ES-I3 (cell line): ENCODE measurements around the gene RRM1.

ENCODE experiments used
- H3K36me3 ChIP-seq: 2 replicates; pipeline ENCODE4 v1.6.1; 2013; ENCODE audit warnings: mild to moderate bottlenecking, low read length, control low read depth, moderate library complexity; ENCODE audit not compliant: insufficient read depth
- H3K4me1 ChIP-seq: 2 replicates; pipeline ENCODE4 v1.6.1; 2013; ENCODE audit warnings: mild to moderate bottlenecking, control low read depth, low read length; ENCODE audit not compliant: insufficient read depth
- H3K9ac ChIP-seq: 2 replicates; pipeline ENCODE4 v1.6.1; 2013; ENCODE audit warnings: low read depth, mild to moderate bottlenecking, low read length, moderate library complexity
- H3K9me3 ChIP-seq: 2 replicates; pipeline ENCODE4 v1.6.1; 2013; ENCODE audit warnings: mild to moderate bottlenecking, low read length, moderate library complexity; ENCODE audit not compliant: control insufficient read depth, insufficient read depth

Gene RRM1

GRCh38 chr11:4065601-4066377, 28.8 kb upstream of the RRM1 start:
- Histone ChIP-seq H3K36me3 (no peaks in the 10 kb centered on the region), H3K9ac (no peak overlapping the region), H3K4me1 (no peaks in the 10 kb centered on the region), H3K9me3 (no peaks in the 10 kb centered on the region)

- no peaks in the 10 kb centered on the region for H3K4me1 ChIP-seq
- H3K9me3 ChIP-seq, result no peaks in the 10 kb centered on the region
- H3K9ac ChIP-seq, result no peak overlapping the region
These were observed 27.7 kb upstream of the RRM1 start for GRCh38 chr11:4066910-4067309.

GRCh38 chr11:4068962-4069361, 25.6 kb upstream of the RRM1 start:
- Histone ChIP-seq H3K4me1 (no peaks in the 10 kb centered on the region), H3K9ac (no peak overlapping the region), H3K9me3 (no peaks in the 10 kb centered on the region), H3K36me3 (no peaks in the 10 kb centered on the region)

More at GRCh38 chr11:4066910-4067309, 27.7 kb upstream of the RRM1 start:
- H3K36me3 ChIP-seq, result no peaks in the 10 kb centered on the region

DNA sequence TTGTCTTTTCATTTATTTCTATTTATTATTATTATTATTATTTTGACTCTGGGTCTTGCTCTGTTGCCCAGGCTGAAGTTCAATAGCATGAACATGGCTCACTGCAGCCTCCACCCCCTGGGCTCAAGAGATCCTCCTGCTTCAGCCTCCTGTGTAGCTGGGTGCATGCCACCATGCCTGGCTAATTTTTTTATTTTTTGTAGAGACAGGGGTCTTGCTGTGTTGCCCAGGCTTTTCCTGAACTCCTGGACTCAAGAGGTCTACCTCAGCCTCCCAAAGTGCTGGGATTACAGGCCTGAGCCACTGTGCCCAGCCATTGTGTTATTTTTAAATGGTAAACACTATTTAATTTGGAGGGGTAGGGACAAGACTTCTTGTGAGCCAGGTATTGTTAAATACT, 23.3 kb upstream of the RRM1 start:
- Histone ChIP-seq H3K9ac (no peak overlapping the region), H3K36me3 (no peaks in the 10 kb centered on the region), H3K4me1 (no peaks in the 10 kb centered on the region), H3K9me3 (no peaks in the 10 kb centered on the region)

DNA sequence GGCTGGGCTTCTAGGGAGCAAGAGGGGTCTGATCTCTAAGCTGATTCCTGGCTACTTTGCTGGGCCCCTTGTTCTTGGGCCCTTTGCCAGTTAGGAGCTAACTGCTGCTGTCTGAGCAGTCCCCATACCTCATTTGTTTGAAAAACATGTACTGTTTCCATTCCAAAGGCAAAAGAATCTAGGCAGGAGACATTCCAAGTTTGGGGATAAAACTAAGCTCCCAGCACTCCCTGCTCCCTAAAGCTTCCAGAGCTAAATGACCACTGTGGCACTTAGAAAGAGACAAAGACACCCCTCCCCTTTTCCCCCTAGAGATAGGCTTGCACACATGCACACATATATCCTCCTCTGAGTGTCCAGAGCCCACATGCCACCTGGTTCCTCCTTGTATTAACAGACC, 22.7 kb upstream of the RRM1 start:
- Histone ChIP-seq H3K9me3 (no peaks in the 10 kb centered on the region), H3K36me3 (no peaks in the 10 kb centered on the region), H3K4me1 (no peaks in the 10 kb centered on the region), H3K9ac (no peak overlapping the region)

DNA sequence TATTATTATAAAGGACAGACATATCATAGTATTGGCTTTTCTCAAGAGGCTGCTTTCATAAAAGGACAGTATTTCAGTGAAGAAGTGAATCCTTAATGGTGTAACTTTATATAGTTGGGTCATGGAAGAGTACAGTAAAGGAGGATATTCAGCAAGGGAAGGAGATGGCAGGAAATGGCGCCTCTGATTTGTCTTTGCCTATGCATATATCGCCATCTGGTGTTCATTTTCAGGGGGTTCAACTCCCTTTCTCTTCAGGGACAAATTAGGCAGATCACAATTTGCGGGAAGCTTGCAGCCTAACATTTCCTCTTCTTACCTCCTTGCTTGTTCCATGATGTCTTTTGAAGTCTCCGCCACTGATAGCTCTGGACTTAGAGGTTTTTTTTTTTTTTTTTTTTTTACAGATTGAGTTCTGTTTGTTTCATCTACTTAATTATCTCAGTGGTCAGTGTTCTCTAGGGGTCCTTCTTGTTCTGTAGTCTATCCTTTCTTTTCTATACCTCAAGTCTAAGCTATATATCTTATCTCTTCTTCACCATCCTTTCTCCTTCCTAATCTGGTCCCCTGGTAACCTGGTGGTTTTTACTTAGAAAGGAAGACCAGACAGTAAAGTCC, 21.8 kb upstream of the RRM1 start:
- Histone ChIP-seq H3K9ac (no peak overlapping the region), H3K4me1 (no peaks in the 10 kb centered on the region), H3K36me3 (no peaks in the 10 kb centered on the region), H3K9me3 (no peaks in the 10 kb centered on the region)

GRCh38 chr11:4074266-4074665, 20.3 kb upstream of the RRM1 start:
- no peaks in the 10 kb centered on the region for H3K36me3 ChIP-seq
- no peaks in the 10 kb centered on the region for H3K9me3 ChIP-seq
- H3K9ac ChIP-seq, result no peak overlapping the region
- no peaks in the 10 kb centered on the region for H3K4me1 ChIP-seq

DNA sequence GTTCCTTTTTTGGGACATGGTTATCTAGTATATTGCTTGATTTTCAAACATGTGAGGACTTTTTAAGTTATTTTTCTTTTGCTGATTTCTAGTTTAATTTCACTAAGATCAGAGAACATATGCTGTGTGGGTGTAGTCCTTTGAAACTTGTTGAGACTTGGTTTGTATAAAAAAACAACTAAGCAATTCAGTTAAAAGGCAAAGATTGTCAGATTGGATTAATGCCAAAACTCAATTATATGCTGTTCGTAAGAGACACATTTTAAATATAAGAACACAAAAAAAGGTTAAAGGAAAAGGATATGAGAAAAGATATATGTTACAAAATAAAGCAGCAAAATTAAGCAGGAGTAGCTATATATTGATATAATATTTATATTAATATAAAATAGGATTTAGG, 17.8 kb upstream of the RRM1 start:
- Histone ChIP-seq H3K36me3 (no peaks in the 10 kb centered on the region), H3K9ac (no peak overlapping the region), H3K9me3 (no peaks in the 10 kb centered on the region), H3K4me1 (no peaks in the 10 kb centered on the region)

DNA sequence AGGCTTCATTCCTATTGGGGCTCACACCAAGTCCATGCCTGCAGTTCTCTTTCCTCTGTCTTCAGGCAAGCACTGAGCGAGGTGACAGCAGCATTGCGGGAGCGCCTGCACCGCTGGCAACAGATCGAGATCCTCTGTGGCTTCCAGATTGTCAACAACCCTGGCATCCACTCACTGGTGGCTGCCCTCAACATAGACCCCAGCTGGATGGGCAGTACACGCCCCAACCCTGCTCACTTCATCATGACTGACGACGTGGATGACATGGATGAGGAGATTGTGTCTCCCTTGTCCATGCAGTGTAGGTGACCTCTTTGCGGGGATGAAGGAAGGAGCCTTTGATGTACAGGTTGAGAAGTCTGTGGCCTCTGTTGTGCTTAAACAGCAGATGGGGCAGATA, 11.4 kb upstream of the RRM1 start:
- H3K9ac ChIP-seq, result no peak overlapping the region
- peaks cover 12% of the 10 kb centered on the region for H3K4me1 ChIP-seq
- no peaks in the 10 kb centered on the region for H3K9me3 ChIP-seq
- peaks cover 3% of the 10 kb centered on the region; the same call in 1 of the 2 replicates for H3K36me3 ChIP-seq

GRCh38 chr11:4084406-4085125, 10.0 kb upstream of the RRM1 start:
- H3K4me1 ChIP-seq, result peaks cover 12% of the 10 kb centered on the region
- no peaks in the 10 kb centered on the region for H3K9me3 ChIP-seq
- peaks cover 3% of the 10 kb centered on the region; the same call in 1 of the 2 replicates for H3K36me3 ChIP-seq
- H3K9ac ChIP-seq, result no peak overlapping the region

GRCh38 chr11:4085575-4085974, 9.0 kb upstream of the RRM1 start:
- no peak overlapping the region for H3K9ac ChIP-seq
- peaks cover 3% of the 10 kb centered on the region; the same call in 1 of the 2 replicates for H3K36me3 ChIP-seq
- peaks cover 12% of the 10 kb centered on the region for H3K4me1 ChIP-seq
- H3K9me3 ChIP-seq, result no peaks in the 10 kb centered on the region

GRCh38 chr11:4086575-4087353, 7.8 kb upstream of the RRM1 start:
- H3K36me3 ChIP-seq, result peaks cover 3% of the 10 kb centered on the region; the same call in 1 of the 2 replicates
- H3K9ac ChIP-seq, result no peak overlapping the region
- peaks cover 12% of the 10 kb centered on the region for H3K4me1 ChIP-seq
- no peaks in the 10 kb centered on the region for H3K9me3 ChIP-seq

GRCh38 chr11:4087551-4087950, 7.0 kb upstream of the RRM1 start:
- Histone ChIP-seq H3K9ac (no peak overlapping the region), H3K9me3 (no peaks in the 10 kb centered on the region), H3K4me1 (peaks cover 12% of the 10 kb centered on the region), H3K36me3 (peaks cover 3% of the 10 kb centered on the region; the same call in 1 of the 2 replicates)

GRCh38 chr11:4090258-4090657, 4.3 kb upstream of the RRM1 start:
- peaks cover 3% of the 10 kb centered on the region; the same call in 1 of the 2 replicates for H3K36me3 ChIP-seq
- no peaks in the 10 kb centered on the region for H3K9me3 ChIP-seq
- H3K4me1 ChIP-seq, result peaks cover 12% of the 10 kb centered on the region
- H3K9ac ChIP-seq, result no peak overlapping the region
